Measurements from ENCODE around the gene HHIPL1.

DNA sequence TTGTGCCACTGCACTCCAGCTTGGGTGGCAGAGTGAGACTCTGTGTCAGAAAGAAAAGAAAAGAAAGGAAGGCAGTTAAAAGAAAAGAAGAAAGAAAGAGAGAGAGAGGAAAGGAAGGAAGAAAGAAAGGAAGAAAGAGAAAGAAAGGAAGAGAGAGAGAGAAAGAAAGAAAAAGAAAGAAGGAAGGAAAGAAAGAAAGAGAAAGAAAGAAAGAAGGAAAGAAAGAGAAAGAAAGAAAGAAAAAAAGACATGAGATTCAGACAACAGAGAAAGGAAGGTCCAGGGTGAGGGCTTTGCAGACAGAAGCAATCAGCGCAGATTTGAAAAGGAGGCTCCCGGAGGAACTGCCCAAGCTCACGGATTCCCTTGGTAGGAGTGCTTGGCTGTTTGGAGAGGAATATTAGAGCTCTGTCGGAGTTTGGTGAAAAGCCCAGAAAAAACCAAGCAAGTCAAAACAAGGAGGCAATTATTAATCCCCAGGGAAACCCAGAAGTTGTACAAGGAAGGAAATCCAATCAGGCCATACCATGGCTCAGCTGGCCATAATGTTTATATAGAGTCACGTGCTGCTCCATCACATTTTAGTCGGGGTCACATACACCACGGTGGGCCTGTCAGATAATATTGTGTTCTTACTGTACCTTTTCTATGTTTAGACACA lies 29.3 kb upstream of the HHIPL1 start:
- TF ChIP-seq, protein P1, sequence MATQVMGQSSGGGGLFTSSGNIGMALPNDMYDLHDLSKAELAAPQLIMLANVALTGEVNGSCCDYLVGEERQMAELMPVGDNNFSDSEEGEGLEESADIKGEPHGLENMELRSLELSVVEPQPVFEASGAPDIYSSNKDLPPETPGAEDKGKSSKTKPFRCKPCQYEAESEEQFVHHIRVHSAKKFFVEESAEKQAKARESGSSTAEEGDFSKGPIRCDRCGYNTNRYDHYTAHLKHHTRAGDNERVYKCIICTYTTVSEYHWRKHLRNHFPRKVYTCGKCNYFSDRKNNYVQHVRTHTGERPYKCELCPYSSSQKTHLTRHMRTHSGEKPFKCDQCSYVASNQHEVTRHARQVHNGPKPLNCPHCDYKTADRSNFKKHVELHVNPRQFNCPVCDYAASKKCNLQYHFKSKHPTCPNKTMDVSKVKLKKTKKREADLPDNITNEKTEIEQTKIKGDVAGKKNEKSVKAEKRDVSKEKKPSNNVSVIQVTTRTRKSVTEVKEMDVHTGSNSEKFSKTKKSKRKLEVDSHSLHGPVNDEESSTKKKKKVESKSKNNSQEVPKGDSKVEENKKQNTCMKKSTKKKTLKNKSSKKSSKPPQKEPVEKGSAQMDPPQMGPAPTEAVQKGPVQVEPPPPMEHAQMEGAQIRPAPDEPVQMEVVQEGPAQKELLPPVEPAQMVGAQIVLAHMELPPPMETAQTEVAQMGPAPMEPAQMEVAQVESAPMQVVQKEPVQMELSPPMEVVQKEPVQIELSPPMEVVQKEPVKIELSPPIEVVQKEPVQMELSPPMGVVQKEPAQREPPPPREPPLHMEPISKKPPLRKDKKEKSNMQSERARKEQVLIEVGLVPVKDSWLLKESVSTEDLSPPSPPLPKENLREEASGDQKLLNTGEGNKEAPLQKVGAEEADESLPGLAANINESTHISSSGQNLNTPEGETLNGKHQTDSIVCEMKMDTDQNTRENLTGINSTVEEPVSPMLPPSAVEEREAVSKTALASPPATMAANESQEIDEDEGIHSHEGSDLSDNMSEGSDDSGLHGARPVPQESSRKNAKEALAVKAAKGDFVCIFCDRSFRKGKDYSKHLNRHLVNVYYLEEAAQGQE (IDR thresholded peaks at IDR 0.05; ENCODE audit: insufficient replicate concordance, low read depth) = no peak
- TF ChIP-seq CTCF (IDR thresholded peaks at IDR 0.05; ENCODE audit: insufficient read depth, low read length) (no peak), POLR2AphosphoS5 (IDR thresholded peaks at IDR 0.05; ENCODE audit: low read depth) (no peak), GABPA (IDR thresholded peaks at IDR 0.05; ENCODE audit: low read depth) (no peak)
